ENCODE results near the gene CHIT1.

Gene CHIT1

GRCh38 chr1:203216274-203217138, 13.0 kb downstream of the CHIT1 start:
- DNase-seq (ENCODE audit: low spot score) = peak; percentile 70

- DNase-seq (ENCODE audit: low spot score) = no peak
Observed at GRCh38 chr1:203215573-203215972, 13.9 kb downstream of the CHIT1 start.

- DNase-seq (ENCODE audit: low spot score) = no peak
Observed at GRCh38 chr1:203214871-203215270, 14.6 kb downstream of the CHIT1 start.

- DNase-seq (ENCODE audit: low spot score) = no peak
Observed at GRCh38 chr1:203213126-203213525, 16.3 kb downstream of the CHIT1 start.

- DNase-seq (ENCODE audit: low spot score) = no peak
Observed at GRCh38 chr1:203211812-203212211, 17.7 kb downstream of the CHIT1 start.

GRCh38 chr1:203210988-203211387, 18.5 kb downstream of the CHIT1 start:
- DNase-seq (ENCODE audit: low spot score) = no peak

GRCh38 chr1:203210350-203210749, 19.1 kb downstream of the CHIT1 start:
- no peak for DNase-seq (ENCODE audit: low spot score)

GRCh38 chr1:203208181-203208580, 21.3 kb downstream of the CHIT1 start:
- no peak for DNase-seq (ENCODE audit: low spot score)

- DNase-seq (ENCODE audit: low spot score) = no peak
Observed at GRCh38 chr1:203207751-203208150, 21.7 kb downstream of the CHIT1 start.

GRCh38 chr1:203206129-203206687, 23.3 kb downstream of the CHIT1 start:
- no peak for DNase-seq (ENCODE audit: low spot score)

GRCh38 chr1:203204756-203205155, 24.7 kb downstream of the CHIT1 start:
- DNase-seq (ENCODE audit: low spot score) = no peak

GRCh38 chr1:203202431-203203245, 26.8 kb downstream of the CHIT1 start:
- no peak for DNase-seq (ENCODE audit: low spot score)

GRCh38 chr1:203201516-203202205, 27.8 kb downstream of the CHIT1 start:
- DNase-seq (ENCODE audit: low spot score) = no peak

GRCh38 chr1:203200916-203201315, 28.6 kb downstream of the CHIT1 start:
- DNase-seq (ENCODE audit: low spot score) = no peak

GRCh38 chr1:203199816-203200571, 29.5 kb downstream of the CHIT1 start:
- DNase-seq (ENCODE audit: low spot score) = no peak

GRCh38 chr1:203199481-203199815, 30.0 kb downstream of the CHIT1 start:
- DNase-seq (ENCODE audit: low spot score) = no peak

- DNase-seq (ENCODE audit: low spot score) = no peak
Observed at GRCh38 chr1:203199002-203199401, 30.5 kb downstream of the CHIT1 start.

- DNase-seq (ENCODE audit: low spot score) = no peak
Observed at GRCh38 chr1:203197625-203198024, 31.8 kb downstream of the CHIT1 start.

GRCh38 chr1:203196371-203196770, 33.1 kb downstream of the CHIT1 start:
- no peak for DNase-seq (ENCODE audit: low spot score)

- no peak for DNase-seq (ENCODE audit: low spot score)
Observed at GRCh38 chr1:203190949-203191348, 38.5 kb downstream of the CHIT1 start.

- DNase-seq (ENCODE audit: low spot score) = no peak
Observed at GRCh38 chr1:203189951-203190352, 39.5 kb downstream of the CHIT1 start.

Measured in CD4-positive, alpha-beta T cell treated with Interleukin-2 at 100 ng/mL for 4 hours (primary cell).